HCT116 (cell line): ENCODE measurements around the gene NMD3.

ENCODE experiments used
- POLR2AphosphoS5 ChIP-seq: IDR thresholded peaks from 2 replicates; pipeline ENCODE4 v1.6.1; 2011; ENCODE audit warnings: mild to moderate bottlenecking, low read depth, low read length, moderate library complexity
- RAD21 ChIP-seq: IDR thresholded peaks from 2 replicates; pipeline ENCODE4 v1.6.1; 2012; ENCODE audit warnings: low read depth, mild to moderate bottlenecking
- YY1 ChIP-seq: IDR thresholded peaks from 2 replicates; pipeline ENCODE4 v1.6.1; 2011; ENCODE audit warnings: low read length, low read depth, moderate library complexity, mild to moderate bottlenecking; ENCODE audit not compliant: insufficient replicate concordance; ENCODE audit errors: extremely low read depth
- ZFX ChIP-seq: fragments of 450-650 bp; IDR thresholded peaks from 2 replicates; pipeline ENCODE4 v1.6.1; 2017
- TF ChIP-seq, protein P1 (sequence below): IDR thresholded peaks from 2 replicates; pipeline ENCODE4 v1.6.1; 2011; ENCODE audit warnings: mild to moderate bottlenecking, low read length, moderate library complexity; ENCODE audit not compliant: insufficient replicate concordance; ENCODE audit errors: extremely low read depth

DNA sequence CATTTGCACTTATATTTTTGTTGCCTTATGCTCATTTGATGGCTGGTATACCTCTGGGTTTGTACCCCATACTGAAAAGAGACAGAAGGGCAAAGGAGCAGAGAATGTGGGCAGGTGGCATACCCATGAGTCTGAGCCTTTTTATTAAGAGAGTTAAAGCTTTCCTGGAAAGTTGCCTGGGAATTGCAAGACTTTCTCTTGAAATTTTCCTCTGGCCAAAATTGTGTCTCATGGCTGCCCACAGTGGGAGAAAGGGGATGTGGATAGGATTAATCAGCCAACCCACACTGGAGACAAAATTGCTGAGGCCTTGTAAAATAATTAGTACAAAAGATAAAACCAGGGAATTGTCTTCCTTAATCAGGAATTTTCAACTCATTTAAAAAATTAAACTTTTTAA is 8.2 kb upstream of the NMD3 start:
- TF ChIP-seq YY1 (no peak), RAD21 (no peak), ZFX (no peak), POLR2AphosphoS5 (no peak)
- TF ChIP-seq, protein P1, sequence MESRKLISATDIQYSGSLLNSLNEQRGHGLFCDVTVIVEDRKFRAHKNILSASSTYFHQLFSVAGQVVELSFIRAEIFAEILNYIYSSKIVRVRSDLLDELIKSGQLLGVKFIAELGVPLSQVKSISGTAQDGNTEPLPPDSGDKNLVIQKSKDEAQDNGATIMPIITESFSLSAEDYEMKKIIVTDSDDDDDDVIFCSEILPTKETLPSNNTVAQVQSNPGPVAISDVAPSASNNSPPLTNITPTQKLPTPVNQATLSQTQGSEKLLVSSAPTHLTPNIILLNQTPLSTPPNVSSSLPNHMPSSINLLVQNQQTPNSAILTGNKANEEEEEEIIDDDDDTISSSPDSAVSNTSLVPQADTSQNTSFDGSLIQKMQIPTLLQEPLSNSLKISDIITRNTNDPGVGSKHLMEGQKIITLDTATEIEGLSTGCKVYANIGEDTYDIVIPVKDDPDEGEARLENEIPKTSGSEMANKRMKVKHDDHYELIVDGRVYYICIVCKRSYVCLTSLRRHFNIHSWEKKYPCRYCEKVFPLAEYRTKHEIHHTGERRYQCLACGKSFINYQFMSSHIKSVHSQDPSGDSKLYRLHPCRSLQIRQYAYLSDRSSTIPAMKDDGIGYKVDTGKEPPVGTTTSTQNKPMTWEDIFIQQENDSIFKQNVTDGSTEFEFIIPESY, result no peak
